WTC11 (cell line): ENCODE data around the gene RPS15. TPM values are rescaled to one million over a fixed set of nuclear protein-coding genes. Genes with fewer than 3 reads are reported as not detected.

Experiments used
- ATAC-seq: fragments of 200-7000 bp; cut with Tn5 transposase; 2 replicates; pipeline ENCODE4 v1.10.0; 2021; ENCODE audit warnings: mild to moderate bottlenecking, moderate library complexity
- CTCF ChIA-PET: fragments of 300-600 bp; sonication (Branson Sonifier 250); formaldehyde crosslinking; loops from one replicate; lab custom pipeline; 2021; ENCODE audit warnings: antibody characterized with exemption; lab: Charles Lee
- POLR2A ChIA-PET: fragments of 350-600 bp; sonication (Branson Sonifier 250); formaldehyde crosslinking; loops from one replicate; lab custom pipeline; 2021; ENCODE audit warnings: antibody characterized with exemption; lab: Charles Lee
- DNase-seq: peaks from one replicate; pipeline ENCODE4 v3.0.0; 2021; ENCODE audit warnings: low spot score
- H3K27ac Mint-ChIP-seq: 2 replicates; pipeline ENCODE4 v1.8.0; 2021; ENCODE audit warnings: mixed read lengths
- H3K27me3 Mint-ChIP-seq: 2 replicates; pipeline ENCODE4 v1.8.0; 2021; ENCODE audit warnings: low read depth, mild to moderate bottlenecking, moderate library complexity, mixed read lengths
- H3K36me3 Mint-ChIP-seq: 2 replicates; pipeline ENCODE4 v1.8.0; 2021; ENCODE audit warnings: mixed read lengths
- H3K4me1 Mint-ChIP-seq: 2 replicates; pipeline ENCODE4 v1.8.0; 2022; ENCODE audit warnings: mixed read lengths
- H3K4me3 Mint-ChIP-seq: 2 replicates; pipeline ENCODE4 v1.8.0; 2021; ENCODE audit warnings: mild to moderate bottlenecking, moderate library complexity, mixed read lengths
- H3K9me3 Mint-ChIP-seq: 2 replicates; pipeline ENCODE4 v1.8.0; 2021; ENCODE audit warnings: mixed read lengths
- GRHL2 ChIP-seq: fragments of 250-450 bp; sonication (Bioruptor Pico); IDR thresholded peaks from 2 replicates; pipeline ENCODE4 v1.8.0; 2022; ENCODE audit warnings: mild to moderate bottlenecking, moderate library complexity; ENCODE audit not compliant: insufficient replicate concordance, severe bottlenecking
- JAZF1 ChIP-seq: fragments of 250-450 bp; sonication (Bioruptor Pico); IDR thresholded peaks from 2 replicates; pipeline ENCODE4 v1.9.0; 2021; ENCODE audit warnings: moderate library complexity, mild to moderate bottlenecking, inconsistent platforms
- MXD4 ChIP-seq: fragments of 250-450 bp; sonication (Bioruptor Pico); IDR thresholded peaks from 2 replicates; pipeline ENCODE4 v1.8.0; 2021; ENCODE audit warnings: mild to moderate bottlenecking, moderate library complexity, borderline replicate concordance
- MYBL2 ChIP-seq: sonication (generic); formaldehyde crosslinking; IDR thresholded peaks from 2 replicates; pipeline ENCODE4 v1.8.1; 2023; ENCODE audit warnings: mild to moderate bottlenecking, moderate library complexity, missing genetic modification reagents
- NFYB ChIP-seq: sonication (generic); formaldehyde crosslinking; conservative IDR thresholded peaks from 2 replicates; pipeline ENCODE4 v1.8.0; 2022; ENCODE audit warnings: low read depth, missing genetic modification reagents
- RELA ChIP-seq: sonication (generic); formaldehyde crosslinking; IDR thresholded peaks from 2 replicates; pipeline ENCODE4 v1.8.1; 2022; ENCODE audit warnings: missing genetic modification reagents, mild to moderate bottlenecking, borderline replicate concordance
- SP1 ChIP-seq: sonication (generic); formaldehyde crosslinking; conservative IDR thresholded peaks from 2 replicates; pipeline ENCODE4 v1.8.1; 2022; ENCODE audit warnings: missing genetic modification reagents
- TEAD1 ChIP-seq: sonication (generic); formaldehyde crosslinking; IDR thresholded peaks from 2 replicates; pipeline ENCODE4 v1.8.0; 2022; ENCODE audit warnings: mild to moderate bottlenecking, missing genetic modification reagents
- ZBTB21 ChIP-seq: sonication (generic); formaldehyde crosslinking; IDR thresholded peaks from 2 replicates; pipeline ENCODE4 v1.8.1; 2023; ENCODE audit warnings: mild to moderate bottlenecking, missing genetic modification reagents, borderline replicate concordance
- ZNF232 ChIP-seq: sonication (generic); formaldehyde crosslinking; IDR thresholded peaks from 2 replicates; pipeline ENCODE4 v1.8.0; 2022; ENCODE audit warnings: mild to moderate bottlenecking, missing genetic modification reagents
- ZNF263 ChIP-seq: sonication (generic); formaldehyde crosslinking; IDR thresholded peaks from 2 replicates; pipeline ENCODE4 v1.8.1; 2022; ENCODE audit warnings: low read depth, mild to moderate bottlenecking, moderate library complexity, missing genetic modification reagents
- ZNF416 ChIP-seq: fragments of 250-450 bp; sonication (Bioruptor Pico); IDR thresholded peaks from 2 replicates; pipeline ENCODE4 v1.9.0; 2021; ENCODE audit warnings: mild to moderate bottlenecking, inconsistent platforms
- ZNF423 ChIP-seq: fragments of 250-450 bp; sonication (Bioruptor Pico); IDR thresholded peaks from 2 replicates; pipeline ENCODE4 v2.1.2; 2022; ENCODE audit warnings: mild to moderate bottlenecking, moderate library complexity
- total RNA-seq: library from RNA; stranded (reverse); gene quantifications from 3 replicates; pipeline ENCODE4 v1.2.3, GENCODE V29; 2021
- TF ChIP-seq, protein P1 (sequence below): sonication (generic); formaldehyde crosslinking; IDR thresholded peaks from 2 replicates; pipeline ENCODE4 v1.8.0; 2023; ENCODE audit warnings: missing genetic modification reagents, mild to moderate bottlenecking, borderline replicate concordance
- TF ChIP-seq, protein P2 (sequence below): sonication (generic); formaldehyde crosslinking; IDR thresholded peaks from 2 replicates; pipeline ENCODE4 v1.8.0; 2022; ENCODE audit warnings: mild to moderate bottlenecking, missing genetic modification reagents
- TF ChIP-seq, protein P3 (sequence below): sonication (generic); formaldehyde crosslinking; conservative IDR thresholded peaks from 2 replicates; pipeline ENCODE4 v1.8.1; 2023; ENCODE audit warnings: mild to moderate bottlenecking, low read depth, missing genetic modification reagents, moderate library complexity
- TF ChIP-seq, protein P4 (sequence below): sonication (generic); formaldehyde crosslinking; IDR thresholded peaks from 2 replicates; pipeline ENCODE4 v1.8.1; 2023; ENCODE audit warnings: mild to moderate bottlenecking, missing genetic modification reagents, moderate library complexity
- TF ChIP-seq, protein P5 (sequence below): fragments of 250-450 bp; sonication (Bioruptor Pico); IDR thresholded peaks from 2 replicates; pipeline ENCODE4 v1.9.0; 2021; ENCODE audit warnings: mild to moderate bottlenecking, borderline replicate concordance
- TF ChIP-seq, protein P6 (sequence below): fragments of 250-450 bp; sonication (Bioruptor Pico); IDR thresholded peaks from 2 replicates; pipeline ENCODE4 v1.9.0; 2021; ENCODE audit warnings: mild to moderate bottlenecking

RPS15 gene
- total RNA-seq, 1 experiment from 2014 or later = 1,932 TPM

DNA sequence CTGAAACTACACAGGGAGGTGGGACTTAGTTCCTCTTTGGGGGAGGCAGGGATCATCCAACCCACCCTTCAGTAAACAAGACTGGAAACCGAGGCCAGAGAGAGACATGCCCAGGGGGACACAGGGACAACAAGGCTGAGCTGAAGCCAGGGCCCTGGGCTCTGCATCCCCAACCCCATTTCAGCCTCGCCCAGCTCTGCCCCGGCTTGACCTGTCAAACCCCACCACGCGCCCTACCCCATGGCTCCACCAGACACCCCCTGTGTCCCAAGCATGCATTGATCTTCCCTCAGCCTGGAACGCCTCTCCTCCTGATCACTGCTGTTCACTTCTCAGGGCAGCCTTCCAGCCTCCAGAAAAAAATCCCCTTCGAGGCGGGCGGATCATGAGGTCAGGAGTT, 9.7 kb downstream of the RPS15 start:
- ATAC-seq = no peak
- Mint-ChIP-seq H3K27me3 (peaks cover 64% of the 10 kb centered on the region), H3K36me3 (no peaks in the 10 kb centered on the region), H3K27ac (no peak overlapping the region), H3K4me1 (peaks cover 6% of the 10 kb centered on the region; the same call in 1 of the 2 replicates), H3K4me3 (no peak overlapping the region), H3K9me3 (no peaks in the 10 kb centered on the region)
- no peak for DNase-seq
- CTCF ChIA-PET = no interaction called here
- POLR2A ChIA-PET = no interaction called here
- TF ChIP-seq TEAD1 (CRISPR knock-in tag) = no peak
- no peak for TF ChIP-seq ZNF423 (CRISPR knock-in tag)
- TF ChIP-seq JAZF1 (CRISPR knock-in tag) = no peak
- TF ChIP-seq NFYB (CRISPR knock-in tag) = no peak
- no peak for TF ChIP-seq RELA
- TF ChIP-seq, protein P1, sequence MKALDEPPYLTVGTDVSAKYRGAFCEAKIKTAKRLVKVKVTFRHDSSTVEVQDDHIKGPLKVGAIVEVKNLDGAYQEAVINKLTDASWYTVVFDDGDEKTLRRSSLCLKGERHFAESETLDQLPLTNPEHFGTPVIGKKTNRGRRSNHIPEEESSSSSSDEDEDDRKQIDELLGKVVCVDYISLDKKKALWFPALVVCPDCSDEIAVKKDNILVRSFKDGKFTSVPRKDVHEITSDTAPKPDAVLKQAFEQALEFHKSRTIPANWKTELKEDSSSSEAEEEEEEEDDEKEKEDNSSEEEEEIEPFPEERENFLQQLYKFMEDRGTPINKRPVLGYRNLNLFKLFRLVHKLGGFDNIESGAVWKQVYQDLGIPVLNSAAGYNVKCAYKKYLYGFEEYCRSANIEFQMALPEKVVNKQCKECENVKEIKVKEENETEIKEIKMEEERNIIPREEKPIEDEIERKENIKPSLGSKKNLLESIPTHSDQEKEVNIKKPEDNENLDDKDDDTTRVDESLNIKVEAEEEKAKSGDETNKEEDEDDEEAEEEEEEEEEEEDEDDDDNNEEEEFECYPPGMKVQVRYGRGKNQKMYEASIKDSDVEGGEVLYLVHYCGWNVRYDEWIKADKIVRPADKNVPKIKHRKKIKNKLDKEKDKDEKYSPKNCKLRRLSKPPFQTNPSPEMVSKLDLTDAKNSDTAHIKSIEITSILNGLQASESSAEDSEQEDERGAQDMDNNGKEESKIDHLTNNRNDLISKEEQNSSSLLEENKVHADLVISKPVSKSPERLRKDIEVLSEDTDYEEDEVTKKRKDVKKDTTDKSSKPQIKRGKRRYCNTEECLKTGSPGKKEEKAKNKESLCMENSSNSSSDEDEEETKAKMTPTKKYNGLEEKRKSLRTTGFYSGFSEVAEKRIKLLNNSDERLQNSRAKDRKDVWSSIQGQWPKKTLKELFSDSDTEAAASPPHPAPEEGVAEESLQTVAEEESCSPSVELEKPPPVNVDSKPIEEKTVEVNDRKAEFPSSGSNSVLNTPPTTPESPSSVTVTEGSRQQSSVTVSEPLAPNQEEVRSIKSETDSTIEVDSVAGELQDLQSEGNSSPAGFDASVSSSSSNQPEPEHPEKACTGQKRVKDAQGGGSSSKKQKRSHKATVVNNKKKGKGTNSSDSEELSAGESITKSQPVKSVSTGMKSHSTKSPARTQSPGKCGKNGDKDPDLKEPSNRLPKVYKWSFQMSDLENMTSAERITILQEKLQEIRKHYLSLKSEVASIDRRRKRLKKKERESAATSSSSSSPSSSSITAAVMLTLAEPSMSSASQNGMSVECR (CRISPR knock-in tag) = no peak
- no peak for TF ChIP-seq MXD4 (CRISPR knock-in tag)

DNA sequence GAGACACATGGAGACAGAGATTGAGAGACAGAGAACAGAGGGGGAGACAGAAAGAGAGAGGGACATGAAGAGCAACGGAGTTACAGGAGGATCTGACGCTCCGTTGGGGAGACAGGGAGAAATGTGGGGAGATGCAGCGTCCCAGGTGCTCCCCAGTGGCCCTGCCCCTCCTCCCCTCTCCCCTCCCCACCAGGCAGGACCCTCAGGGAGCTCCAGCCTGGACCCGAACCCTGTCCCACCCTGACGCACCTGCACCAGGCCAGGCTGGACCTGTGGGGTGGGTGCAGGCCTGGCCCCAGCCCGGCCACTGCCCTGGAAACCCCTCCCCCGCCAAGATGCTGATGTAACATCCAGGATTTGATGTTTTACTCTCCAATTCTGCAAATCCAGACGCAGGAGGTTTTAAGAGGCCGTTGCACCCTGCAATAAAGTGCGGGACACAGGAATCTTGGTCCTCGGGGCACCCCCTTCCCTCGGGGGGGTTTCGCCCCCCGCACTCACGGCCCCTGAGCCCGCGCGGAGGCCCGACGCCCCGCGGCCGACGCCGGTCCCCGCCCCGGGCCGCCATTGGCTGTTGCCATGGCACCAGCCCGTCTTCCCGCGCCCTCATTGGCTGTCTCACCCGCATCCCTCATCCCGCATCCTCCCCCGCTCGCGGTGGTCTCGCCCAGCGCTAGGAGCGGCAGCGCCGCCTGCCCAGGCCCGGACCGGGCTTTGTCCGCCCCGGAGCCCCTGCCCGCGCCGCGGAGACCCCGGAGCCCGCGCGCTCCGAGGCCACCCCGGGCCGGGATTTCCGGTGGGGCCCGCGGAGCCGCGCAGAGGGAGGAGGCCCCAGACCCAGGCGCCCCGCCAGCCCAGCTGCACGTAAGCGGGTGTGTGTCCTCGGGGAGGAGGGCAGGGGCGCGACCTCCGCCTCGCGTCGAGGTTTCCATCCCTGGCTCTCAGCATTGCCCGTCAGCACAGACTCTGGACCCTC, 11.6 kb downstream of the RPS15 start, which contains the start of gene APC2:
Gene APC2, plus strand, starts transcription at position 655 of the 976 bp plus-strand sequence. CDS start 2,881 bp downstream, outside the sequence.
- H3K27ac Mint-ChIP-seq = no peak within 1 kb of the TSS
- DNase-seq = peak; percentile 86
- H3K27me3 Mint-ChIP-seq = peaks cover 76% of the 10 kb centered on the region
- peaks cover 5% of the 10 kb centered on the region; the same call in 1 of the 2 replicates for H3K4me1 Mint-ChIP-seq
- no peak within 1 kb of the TSS for H3K4me3 Mint-ChIP-seq
- H3K36me3 Mint-ChIP-seq = no peaks in the 10 kb centered on the region
- no peaks in the 10 kb centered on the region for H3K9me3 Mint-ChIP-seq
- CTCF ChIA-PET = interaction anchor here (1.0 to 1.4 kb wide), 3 partner anchors 18 to 170 kb away, joined by 3 to 5 read pairs (median 3); no protein-coding TSS in a partner anchor
- POLR2A ChIA-PET = interaction anchor here (0.6 kb wide), 1 partner anchor 14 kb away, joined by 3 read pairs; no protein-coding TSS in a partner anchor
- peak; percentile 47 for ATAC-seq
- TF ChIP-seq, protein P2, sequence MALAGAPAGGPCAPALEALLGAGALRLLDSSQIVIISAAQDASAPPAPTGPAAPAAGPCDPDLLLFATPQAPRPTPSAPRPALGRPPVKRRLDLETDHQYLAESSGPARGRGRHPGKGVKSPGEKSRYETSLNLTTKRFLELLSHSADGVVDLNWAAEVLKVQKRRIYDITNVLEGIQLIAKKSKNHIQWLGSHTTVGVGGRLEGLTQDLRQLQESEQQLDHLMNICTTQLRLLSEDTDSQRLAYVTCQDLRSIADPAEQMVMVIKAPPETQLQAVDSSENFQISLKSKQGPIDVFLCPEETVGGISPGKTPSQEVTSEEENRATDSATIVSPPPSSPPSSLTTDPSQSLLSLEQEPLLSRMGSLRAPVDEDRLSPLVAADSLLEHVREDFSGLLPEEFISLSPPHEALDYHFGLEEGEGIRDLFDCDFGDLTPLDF = no peak
- TF ChIP-seq ZNF416 (CRISPR knock-in tag) (no peak), GRHL2 (CRISPR knock-in tag) (no peak), NFYB (CRISPR knock-in tag) (peak; percentile 89), ZNF263 (CRISPR knock-in tag) (peak; percentile 89), ZNF232 (CRISPR knock-in tag) (no peak), SP1 (CRISPR knock-in tag) (0 out of 2 replicates have a peak, but pooled peaks have one; percentile 23), ZBTB21 (CRISPR knock-in tag) (no peak), MYBL2 (no peak)
- TF ChIP-seq, protein P3, sequence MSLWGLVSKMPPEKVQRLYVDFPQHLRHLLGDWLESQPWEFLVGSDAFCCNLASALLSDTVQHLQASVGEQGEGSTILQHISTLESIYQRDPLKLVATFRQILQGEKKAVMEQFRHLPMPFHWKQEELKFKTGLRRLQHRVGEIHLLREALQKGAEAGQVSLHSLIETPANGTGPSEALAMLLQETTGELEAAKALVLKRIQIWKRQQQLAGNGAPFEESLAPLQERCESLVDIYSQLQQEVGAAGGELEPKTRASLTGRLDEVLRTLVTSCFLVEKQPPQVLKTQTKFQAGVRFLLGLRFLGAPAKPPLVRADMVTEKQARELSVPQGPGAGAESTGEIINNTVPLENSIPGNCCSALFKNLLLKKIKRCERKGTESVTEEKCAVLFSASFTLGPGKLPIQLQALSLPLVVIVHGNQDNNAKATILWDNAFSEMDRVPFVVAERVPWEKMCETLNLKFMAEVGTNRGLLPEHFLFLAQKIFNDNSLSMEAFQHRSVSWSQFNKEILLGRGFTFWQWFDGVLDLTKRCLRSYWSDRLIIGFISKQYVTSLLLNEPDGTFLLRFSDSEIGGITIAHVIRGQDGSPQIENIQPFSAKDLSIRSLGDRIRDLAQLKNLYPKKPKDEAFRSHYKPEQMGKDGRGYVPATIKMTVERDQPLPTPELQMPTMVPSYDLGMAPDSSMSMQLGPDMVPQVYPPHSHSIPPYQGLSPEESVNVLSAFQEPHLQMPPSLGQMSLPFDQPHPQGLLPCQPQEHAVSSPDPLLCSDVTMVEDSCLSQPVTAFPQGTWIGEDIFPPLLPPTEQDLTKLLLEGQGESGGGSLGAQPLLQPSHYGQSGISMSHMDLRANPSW (CRISPR knock-in tag) = no peak
- TF ChIP-seq, protein P4, sequence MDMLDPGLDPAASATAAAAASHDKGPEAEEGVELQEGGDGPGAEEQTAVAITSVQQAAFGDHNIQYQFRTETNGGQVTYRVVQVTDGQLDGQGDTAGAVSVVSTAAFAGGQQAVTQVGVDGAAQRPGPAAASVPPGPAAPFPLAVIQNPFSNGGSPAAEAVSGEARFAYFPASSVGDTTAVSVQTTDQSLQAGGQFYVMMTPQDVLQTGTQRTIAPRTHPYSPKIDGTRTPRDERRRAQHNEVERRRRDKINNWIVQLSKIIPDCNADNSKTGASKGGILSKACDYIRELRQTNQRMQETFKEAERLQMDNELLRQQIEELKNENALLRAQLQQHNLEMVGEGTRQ (CRISPR knock-in tag) = no peak
- TF ChIP-seq, protein P5, sequence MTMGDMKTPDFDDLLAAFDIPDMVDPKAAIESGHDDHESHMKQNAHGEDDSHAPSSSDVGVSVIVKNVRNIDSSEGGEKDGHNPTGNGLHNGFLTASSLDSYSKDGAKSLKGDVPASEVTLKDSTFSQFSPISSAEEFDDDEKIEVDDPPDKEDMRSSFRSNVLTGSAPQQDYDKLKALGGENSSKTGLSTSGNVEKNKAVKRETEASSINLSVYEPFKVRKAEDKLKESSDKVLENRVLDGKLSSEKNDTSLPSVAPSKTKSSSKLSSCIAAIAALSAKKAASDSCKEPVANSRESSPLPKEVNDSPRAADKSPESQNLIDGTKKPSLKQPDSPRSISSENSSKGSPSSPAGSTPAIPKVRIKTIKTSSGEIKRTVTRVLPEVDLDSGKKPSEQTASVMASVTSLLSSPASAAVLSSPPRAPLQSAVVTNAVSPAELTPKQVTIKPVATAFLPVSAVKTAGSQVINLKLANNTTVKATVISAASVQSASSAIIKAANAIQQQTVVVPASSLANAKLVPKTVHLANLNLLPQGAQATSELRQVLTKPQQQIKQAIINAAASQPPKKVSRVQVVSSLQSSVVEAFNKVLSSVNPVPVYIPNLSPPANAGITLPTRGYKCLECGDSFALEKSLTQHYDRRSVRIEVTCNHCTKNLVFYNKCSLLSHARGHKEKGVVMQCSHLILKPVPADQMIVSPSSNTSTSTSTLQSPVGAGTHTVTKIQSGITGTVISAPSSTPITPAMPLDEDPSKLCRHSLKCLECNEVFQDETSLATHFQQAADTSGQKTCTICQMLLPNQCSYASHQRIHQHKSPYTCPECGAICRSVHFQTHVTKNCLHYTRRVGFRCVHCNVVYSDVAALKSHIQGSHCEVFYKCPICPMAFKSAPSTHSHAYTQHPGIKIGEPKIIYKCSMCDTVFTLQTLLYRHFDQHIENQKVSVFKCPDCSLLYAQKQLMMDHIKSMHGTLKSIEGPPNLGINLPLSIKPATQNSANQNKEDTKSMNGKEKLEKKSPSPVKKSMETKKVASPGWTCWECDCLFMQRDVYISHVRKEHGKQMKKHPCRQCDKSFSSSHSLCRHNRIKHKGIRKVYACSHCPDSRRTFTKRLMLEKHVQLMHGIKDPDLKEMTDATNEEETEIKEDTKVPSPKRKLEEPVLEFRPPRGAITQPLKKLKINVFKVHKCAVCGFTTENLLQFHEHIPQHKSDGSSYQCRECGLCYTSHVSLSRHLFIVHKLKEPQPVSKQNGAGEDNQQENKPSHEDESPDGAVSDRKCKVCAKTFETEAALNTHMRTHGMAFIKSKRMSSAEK (CRISPR knock-in tag) = no peak
- TF ChIP-seq, protein P6, sequence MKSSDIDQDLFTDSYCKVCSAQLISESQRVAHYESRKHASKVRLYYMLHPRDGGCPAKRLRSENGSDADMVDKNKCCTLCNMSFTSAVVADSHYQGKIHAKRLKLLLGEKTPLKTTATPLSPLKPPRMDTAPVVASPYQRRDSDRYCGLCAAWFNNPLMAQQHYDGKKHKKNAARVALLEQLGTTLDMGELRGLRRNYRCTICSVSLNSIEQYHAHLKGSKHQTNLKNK (CRISPR knock-in tag) = no peak
